Skeletal muscle satellite cell (primary cell): Measurements from ENCODE around the gene XPR1.

Experiments used
- H3K27me3 ChIP-seq: 2 replicates; pipeline ENCODE4 v1.7.0; 2013; ENCODE audit warnings: low read length; ENCODE audit not compliant: control insufficient read depth, insufficient read depth
- H3K36me3 ChIP-seq: 2 replicates; pipeline ENCODE4 v1.7.0; 2013; ENCODE audit warnings: mild to moderate bottlenecking, control low read depth, low read length; ENCODE audit not compliant: insufficient read depth
- H3K4me1 ChIP-seq: 2 replicates; pipeline ENCODE4 v1.7.0; 2013; ENCODE audit warnings: low read length; ENCODE audit not compliant: control insufficient read depth, insufficient read depth
- H3K4me2 ChIP-seq: 2 replicates; pipeline ENCODE4 v1.7.0; 2013; ENCODE audit warnings: mild to moderate bottlenecking, low read length
- H3K4me3 ChIP-seq: 2 replicates; pipeline ENCODE4 v1.7.0; 2013; ENCODE audit warnings: low read length
- H3K9ac ChIP-seq: 2 replicates; pipeline ENCODE4 v1.7.0; 2013; ENCODE audit warnings: mild to moderate bottlenecking, low read depth, low read length, moderate library complexity
- H3K9me3 ChIP-seq: replicated peaks from 2 replicates; pipeline ENCODE4 v1.7.0; 2013; ENCODE audit warnings: mild to moderate bottlenecking, control low read depth, low read length

The XPR1 gene

DNA sequence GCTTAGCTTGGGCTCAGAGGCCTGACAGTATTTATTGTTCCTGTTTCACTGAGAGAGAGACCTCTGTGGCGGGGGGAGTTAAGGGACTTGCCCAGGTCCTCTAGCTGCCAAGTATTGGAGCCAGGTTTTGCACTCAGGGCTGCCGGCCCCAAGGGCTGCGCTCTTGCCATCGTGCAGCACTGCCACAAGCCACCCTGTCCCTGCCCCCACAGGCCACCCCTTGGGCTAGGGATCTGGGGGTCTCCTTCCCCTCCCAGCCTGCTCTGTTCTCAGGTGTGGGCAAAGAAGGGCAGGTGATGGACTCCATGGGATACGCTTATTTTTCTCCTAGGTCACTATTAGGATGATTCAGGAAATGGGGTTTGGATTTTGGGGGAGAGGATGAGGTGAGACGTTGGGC, 289.6 kb downstream of the XPR1 start:
- Histone ChIP-seq H3K36me3 (peaks cover 12% of the 10 kb centered on the region), H3K27me3 (no peaks in the 10 kb centered on the region), H3K4me3 (no peak overlapping the region), H3K4me1 (peaks cover 17% of the 10 kb centered on the region), H3K9me3 (no peaks in the 10 kb centered on the region), H3K9ac (no peak overlapping the region), H3K4me2 (no peak overlapping the region)

DNA sequence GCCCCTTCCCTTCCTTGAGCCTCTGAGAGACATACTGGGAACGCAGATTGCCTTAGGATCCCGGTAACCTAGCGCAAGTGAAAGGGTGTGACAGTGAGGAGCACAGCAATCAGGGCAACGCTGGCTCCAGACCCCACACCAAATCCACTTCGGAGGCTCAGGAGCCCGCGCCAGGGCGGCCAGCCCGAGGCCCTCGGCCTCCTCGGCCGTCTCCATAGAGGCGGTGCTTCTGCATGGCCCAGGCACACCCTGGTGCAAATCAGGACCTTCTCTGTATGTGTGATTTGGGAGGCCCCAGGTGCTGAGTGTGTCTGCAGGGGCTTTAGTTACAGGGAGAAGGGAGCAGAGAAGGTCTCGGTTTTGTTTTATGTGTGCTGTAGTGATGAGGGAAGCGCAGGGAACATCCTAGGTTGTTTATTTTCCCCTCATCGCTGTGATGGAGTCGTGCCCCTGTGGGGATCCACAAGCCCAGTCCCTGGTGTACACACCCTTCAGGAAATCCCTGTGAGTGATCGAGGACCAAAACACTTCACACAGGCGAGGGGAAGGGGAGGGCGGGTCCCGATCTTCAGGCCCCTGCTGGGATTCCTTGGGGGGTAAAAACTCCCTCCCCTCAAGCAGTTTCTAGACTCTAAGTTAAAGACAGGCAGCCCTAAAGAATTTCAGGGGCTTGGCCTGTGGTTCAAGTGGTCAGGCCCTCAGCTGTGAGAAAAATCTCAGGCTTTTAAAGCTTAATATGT, 290.2 kb downstream of the XPR1 start:
- H3K27me3 ChIP-seq, result no peaks in the 10 kb centered on the region
- H3K36me3 ChIP-seq, result peaks cover 6% of the 10 kb centered on the region
- no peak overlapping the region for H3K9ac ChIP-seq
- no peak overlapping the region for H3K4me3 ChIP-seq
- H3K4me2 ChIP-seq, result no peak overlapping the region
- H3K4me1 ChIP-seq, result peaks cover 24% of the 10 kb centered on the region
- H3K9me3 ChIP-seq, result no peaks in the 10 kb centered on the region

DNA sequence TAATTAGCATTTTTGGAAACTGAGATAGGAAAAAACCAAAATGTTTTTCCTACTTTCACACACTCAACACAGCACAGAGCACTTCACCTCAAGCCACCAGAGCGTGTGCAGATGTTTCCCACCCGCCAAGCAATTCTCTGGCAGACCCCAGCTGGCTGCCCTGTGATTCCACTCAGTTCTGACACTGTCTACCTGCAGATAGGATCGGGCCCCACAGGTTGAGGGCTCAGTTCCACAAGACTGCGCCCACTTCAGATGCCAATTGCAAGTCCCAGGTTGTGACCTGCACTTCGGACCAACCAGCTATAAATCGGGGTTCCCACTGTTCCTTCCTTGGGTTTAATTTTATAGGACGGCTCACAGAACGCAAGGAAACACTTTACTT, 290.8 kb downstream of the XPR1 start:
- Histone ChIP-seq H3K4me3 (no peak overlapping the region), H3K27me3 (no peaks in the 10 kb centered on the region), H3K4me1 (peaks cover 29% of the 10 kb centered on the region), H3K9me3 (no peaks in the 10 kb centered on the region), H3K9ac (no peak overlapping the region), H3K4me2 (no peak overlapping the region), H3K36me3 (peaks cover 3% of the 10 kb centered on the region)

DNA sequence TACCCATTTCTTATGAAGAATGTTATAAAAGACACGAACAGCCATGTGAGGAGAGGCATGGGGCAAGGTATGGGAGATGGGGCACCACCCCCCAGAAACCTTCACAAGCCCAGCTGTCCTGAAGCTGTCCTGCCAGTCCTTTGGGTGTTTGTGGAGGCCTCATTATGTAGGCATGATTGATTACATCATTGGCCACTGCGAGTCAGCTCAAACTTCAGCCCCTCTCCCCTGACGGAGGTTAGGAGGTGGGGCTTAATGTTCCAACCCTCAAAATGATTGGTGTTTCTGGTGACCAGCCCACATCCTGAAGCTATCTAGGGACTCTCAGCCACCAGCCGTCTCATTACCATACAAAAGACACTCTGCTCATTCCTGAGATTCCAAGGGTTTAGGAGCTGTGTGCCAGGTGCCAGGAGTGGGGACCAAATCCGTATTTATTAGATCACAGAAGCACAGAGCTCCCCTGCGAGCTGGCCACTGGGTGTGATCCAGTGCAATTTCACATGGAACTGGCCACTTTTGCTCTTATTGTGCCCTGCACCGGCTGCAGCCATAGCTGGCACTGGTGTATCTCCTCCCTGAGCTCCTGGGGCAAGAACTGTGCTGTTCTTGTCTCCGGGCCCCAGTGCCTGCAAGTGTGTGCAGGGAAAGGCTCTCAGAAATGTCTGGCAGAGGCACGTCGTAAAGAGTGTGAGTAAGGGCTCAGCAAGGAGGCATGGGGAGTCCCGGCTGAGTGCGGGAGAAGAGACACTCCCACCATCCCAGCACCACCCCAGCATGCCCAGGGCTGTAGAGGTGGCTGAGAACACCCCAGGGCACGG, 291.4 kb downstream of the XPR1 start:
- Histone ChIP-seq H3K27me3 (no peaks in the 10 kb centered on the region), H3K4me1 (peaks cover 30% of the 10 kb centered on the region), H3K36me3 (no peaks in the 10 kb centered on the region), H3K9ac (no peak overlapping the region), H3K4me3 (no peak overlapping the region), H3K9me3 (no peaks in the 10 kb centered on the region), H3K4me2 (peak overlapping the region; percentile 7)

DNA sequence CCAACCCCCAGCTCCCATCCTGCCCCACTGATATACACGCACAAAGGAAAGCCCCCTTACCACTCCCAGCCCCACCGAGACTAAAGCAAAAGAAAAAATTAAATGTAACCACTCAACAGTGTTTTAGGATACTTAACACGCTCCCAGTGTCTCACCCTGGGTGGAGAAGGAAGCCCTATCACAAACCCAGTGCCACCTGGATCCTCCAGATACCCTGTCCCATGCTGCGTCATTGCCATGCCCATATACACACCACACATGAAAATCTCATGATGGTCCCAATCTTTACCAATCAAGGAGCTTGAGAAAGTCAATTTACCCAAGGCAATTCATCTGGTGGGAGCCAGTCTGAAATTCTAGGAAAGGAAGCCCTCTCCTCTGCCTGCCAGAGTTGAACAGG, 292.1 kb downstream of the XPR1 start:
- Histone ChIP-seq H3K36me3 (no peaks in the 10 kb centered on the region), H3K9me3 (no peaks in the 10 kb centered on the region), H3K9ac (no peak overlapping the region), H3K4me3 (no peak overlapping the region), H3K4me2 (no peak overlapping the region), H3K27me3 (no peaks in the 10 kb centered on the region), H3K4me1 (peaks cover 30% of the 10 kb centered on the region)

DNA sequence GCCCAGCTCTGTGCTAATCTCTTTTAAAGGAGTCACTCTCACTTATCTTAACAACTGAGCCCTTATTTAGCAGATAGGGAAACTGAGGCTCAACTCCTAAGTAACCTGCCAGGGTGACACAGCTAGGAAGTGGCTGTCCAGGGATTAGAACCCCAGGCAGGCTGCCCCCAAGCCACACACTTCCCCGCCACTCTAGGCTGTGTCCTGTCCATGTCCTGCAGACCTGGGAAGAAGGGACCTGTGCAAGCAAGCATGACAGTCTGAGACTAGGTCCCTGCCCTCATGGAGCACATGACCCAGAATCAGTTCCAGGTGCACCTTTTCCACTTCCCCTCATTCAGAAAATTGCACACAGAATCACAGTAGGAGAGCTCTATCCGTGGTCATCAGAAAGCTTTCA, 293.1 kb downstream of the XPR1 start:
- Histone ChIP-seq H3K4me3 (no peak overlapping the region), H3K27me3 (no peaks in the 10 kb centered on the region), H3K36me3 (no peaks in the 10 kb centered on the region), H3K9ac (no peak overlapping the region), H3K4me1 (peaks cover 30% of the 10 kb centered on the region), H3K9me3 (no peaks in the 10 kb centered on the region), H3K4me2 (no peak overlapping the region)

DNA sequence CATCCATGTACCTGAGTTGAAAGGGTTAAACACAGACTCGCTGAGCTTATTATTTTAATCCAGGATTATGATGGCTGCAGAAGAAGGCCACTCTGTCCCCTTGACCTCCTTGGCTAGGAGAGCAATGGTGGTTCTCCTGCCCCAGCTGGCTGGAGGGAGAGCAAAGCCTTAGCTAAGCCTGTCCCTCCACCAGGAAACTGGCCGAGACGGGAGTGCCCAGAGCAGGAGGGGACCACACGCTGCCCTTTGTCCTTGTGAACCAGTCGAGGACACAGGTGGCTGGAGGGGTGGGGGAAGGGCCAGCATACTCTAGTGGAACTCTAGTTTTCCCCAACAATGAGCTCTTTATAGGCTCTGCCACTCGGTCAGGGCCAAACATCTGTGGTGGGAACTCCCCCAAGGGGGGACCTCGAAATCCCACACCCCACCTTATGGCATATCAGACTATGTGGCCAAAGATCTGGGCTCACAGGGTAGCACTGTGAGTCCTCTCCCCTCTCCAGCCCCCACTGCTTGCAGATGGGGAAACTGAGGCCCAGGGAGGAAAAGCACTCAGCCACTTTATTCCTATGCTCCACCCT, 293.7 kb downstream of the XPR1 start:
- Histone ChIP-seq H3K4me3 (no peak overlapping the region), H3K4me1 (peaks cover 30% of the 10 kb centered on the region), H3K36me3 (no peaks in the 10 kb centered on the region), H3K27me3 (no peaks in the 10 kb centered on the region), H3K4me2 (peak overlapping the region; percentile 54), H3K9ac (no peak overlapping the region), H3K9me3 (no peaks in the 10 kb centered on the region)

DNA sequence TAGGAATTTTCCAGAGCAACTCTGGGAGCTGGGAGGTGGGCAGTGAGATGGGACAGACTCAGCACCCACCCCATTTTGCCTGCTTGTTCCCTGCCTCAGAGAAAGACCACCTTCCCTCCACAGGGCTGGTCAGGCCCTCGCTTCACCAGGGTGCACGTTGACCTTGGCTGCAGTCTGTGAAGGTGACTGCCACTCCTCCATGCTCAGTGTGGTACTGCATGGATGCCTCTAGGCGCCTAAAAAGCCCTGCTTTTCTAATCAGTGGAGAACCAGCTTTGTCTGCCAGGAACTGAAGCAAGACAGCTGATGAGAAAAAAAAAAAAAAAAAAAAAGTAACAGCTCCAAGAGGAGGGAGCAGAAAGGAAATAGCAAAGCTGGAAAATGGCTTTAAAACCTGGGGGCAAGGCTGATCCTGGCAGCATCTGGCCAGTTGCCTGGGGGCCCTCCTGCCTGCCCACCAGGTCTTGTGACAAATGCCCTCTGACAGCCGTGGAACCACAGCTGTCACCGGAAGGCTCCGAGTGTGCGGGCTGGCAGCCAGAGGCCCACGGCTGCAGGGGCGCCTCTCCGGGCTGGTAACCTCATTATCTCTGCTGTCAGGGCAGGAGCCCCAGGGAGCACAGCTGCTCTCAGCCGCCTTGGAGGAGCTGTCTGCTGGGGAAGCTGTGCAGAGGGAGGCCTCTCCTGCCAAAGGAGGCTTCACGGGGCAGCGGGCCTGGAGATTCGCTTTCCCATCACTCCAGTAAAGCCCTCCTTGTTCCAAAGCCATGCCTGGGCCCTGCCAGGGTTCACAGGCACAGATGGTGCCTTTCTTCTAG, 294.6 kb downstream of the XPR1 start:
- Histone ChIP-seq H3K27me3 (no peaks in the 10 kb centered on the region), H3K9me3 (no peaks in the 10 kb centered on the region), H3K36me3 (no peaks in the 10 kb centered on the region), H3K4me1 (peaks cover 30% of the 10 kb centered on the region), H3K4me3 (peak overlapping the region; percentile 23), H3K9ac (no peak overlapping the region), H3K4me2 (peak overlapping the region; percentile 54)

DNA sequence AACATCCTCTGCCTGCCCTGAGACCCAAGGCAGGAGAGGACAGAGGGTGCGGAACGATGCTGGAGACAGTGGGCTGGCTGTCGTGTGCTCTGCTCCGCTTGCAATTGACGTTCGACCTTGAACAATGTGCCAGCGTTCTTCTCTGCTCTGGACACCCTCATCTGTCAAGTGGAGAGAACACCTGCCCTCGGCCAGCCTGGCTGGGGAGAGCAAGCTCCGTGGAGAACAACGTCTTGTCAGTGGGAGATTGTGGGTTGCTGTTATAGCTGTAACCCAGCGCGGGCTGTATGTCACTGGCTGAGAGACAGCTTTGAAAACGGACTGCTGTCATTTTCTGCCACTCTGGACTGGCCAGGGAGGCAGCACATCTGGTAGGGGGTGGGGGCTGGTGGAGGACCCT, 295.5 kb downstream of the XPR1 start:
- no peak overlapping the region for H3K4me2 ChIP-seq
- H3K36me3 ChIP-seq, result no peaks in the 10 kb centered on the region
- H3K27me3 ChIP-seq, result no peaks in the 10 kb centered on the region
- H3K4me3 ChIP-seq, result no peak overlapping the region
- peaks cover 30% of the 10 kb centered on the region for H3K4me1 ChIP-seq
- H3K9ac ChIP-seq, result no peak overlapping the region
- no peaks in the 10 kb centered on the region for H3K9me3 ChIP-seq

DNA sequence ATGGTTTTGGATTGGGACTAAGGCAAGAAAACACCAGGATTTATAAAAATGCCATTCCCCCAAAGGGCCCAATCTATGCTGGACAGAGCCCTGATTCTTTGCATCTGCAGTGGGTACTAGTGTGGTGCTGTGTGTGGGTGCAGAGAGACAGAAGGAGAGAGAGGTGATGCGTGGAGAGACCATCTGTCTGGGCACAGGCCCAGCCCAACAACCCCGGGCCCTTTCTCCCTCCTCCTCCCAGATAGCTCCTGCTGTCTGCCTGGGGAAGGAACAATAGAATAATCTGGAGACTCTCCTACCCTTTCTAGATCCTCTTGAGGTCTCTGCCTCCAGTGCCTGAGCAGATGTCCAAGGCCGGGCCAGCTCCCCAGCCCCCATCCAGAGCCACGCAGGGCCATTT, 296.0 kb downstream of the XPR1 start:
- H3K9me3 ChIP-seq, result no peaks in the 10 kb centered on the region
- no peak overlapping the region for H3K4me3 ChIP-seq
- H3K4me2 ChIP-seq, result no peak overlapping the region
- no peak overlapping the region for H3K9ac ChIP-seq
- no peaks in the 10 kb centered on the region for H3K36me3 ChIP-seq
- H3K4me1 ChIP-seq, result peaks cover 28% of the 10 kb centered on the region
- no peaks in the 10 kb centered on the region for H3K27me3 ChIP-seq
